Activated naive CD8-positive, alpha-beta T cell treated with anti-CD3 and anti-CD28 coated beads, Interleukin-2, amount 50 U/mL, for 24 hours (primary cell): ENCODE data around the gene FOXP2.
"Not testable (repeated sequence)": the region's sequence is repeated elsewhere in the genome, so short reads cannot be mapped to it uniquely, and the experiment has no call there.

Source experiments
- ATAC-seq: fragments of 150-1000 bp; cut with Tn5 transposase; one replicate; pipeline ENCODE4 v1.10.0; 2021
- DNase-seq: peaks from one replicate; pipeline ENCODE4 v3.0.0; 2021
- H3K27ac Mint-ChIP-seq: one replicate; pipeline ENCODE4 v1.8.0; 2021; ENCODE audit warnings: mild to moderate bottlenecking, mixed read lengths
- H3K27me3 Mint-ChIP-seq: one replicate; pipeline ENCODE4 v1.8.0; 2021; ENCODE audit warnings: mixed read lengths
- H3K36me3 Mint-ChIP-seq: one replicate; pipeline ENCODE4 v1.8.0; 2021; ENCODE audit warnings: low read depth, mixed read lengths
- H3K4me1 Mint-ChIP-seq: one replicate; pipeline ENCODE4 v1.8.0; 2021; ENCODE audit warnings: mixed read lengths
- H3K4me3 Mint-ChIP-seq: one replicate; pipeline ENCODE4 v1.8.0; 2021; ENCODE audit warnings: mild to moderate bottlenecking, moderate library complexity, mixed read lengths
- H3K9me3 Mint-ChIP-seq: one replicate; pipeline ENCODE4 v1.8.0; 2021; ENCODE audit warnings: mixed read lengths

The FOXP2 gene

GRCh38 chr7:114567416-114567815, 152.8 kb downstream of the FOXP2 start:
- Mint-ChIP-seq H3K36me3 (no peaks in the 10 kb centered on the region), H3K27ac (no peak overlapping the region), H3K4me3 (no peak overlapping the region), H3K9me3 (no peaks in the 10 kb centered on the region), H3K4me1 (no peaks in the 10 kb centered on the region), H3K27me3 (no peaks in the 10 kb centered on the region)
- no peak for ATAC-seq
- no peak for DNase-seq

- H3K27me3 Mint-ChIP-seq, result no peaks in the 10 kb centered on the region
- DNase-seq (no peak), ATAC-seq (no peak)
- H3K9me3 Mint-ChIP-seq, result no peaks in the 10 kb centered on the region
- H3K4me3 Mint-ChIP-seq, result no peak overlapping the region
- H3K36me3 Mint-ChIP-seq, result no peaks in the 10 kb centered on the region
- no peaks in the 10 kb centered on the region for H3K4me1 Mint-ChIP-seq
- no peak overlapping the region for H3K27ac Mint-ChIP-seq
Observed at GRCh38 chr7:114569220-114569619, 154.6 kb downstream of the FOXP2 start.

- H3K4me3 Mint-ChIP-seq, result no peak overlapping the region
- no peaks in the 10 kb centered on the region for H3K36me3 Mint-ChIP-seq
- H3K27me3 Mint-ChIP-seq, result no peaks in the 10 kb centered on the region
- ATAC-seq, result no peak
- no peak overlapping the region for H3K27ac Mint-ChIP-seq
- no peak for DNase-seq
- H3K4me1 Mint-ChIP-seq, result no peaks in the 10 kb centered on the region
- no peaks in the 10 kb centered on the region for H3K9me3 Mint-ChIP-seq
Observed at GRCh38 chr7:114574384-114574783, 159.8 kb downstream of the FOXP2 start.

GRCh38 chr7:114575098-114575497, 160.5 kb downstream of the FOXP2 start:
- H3K36me3 Mint-ChIP-seq, result no peaks in the 10 kb centered on the region
- H3K9me3 Mint-ChIP-seq, result no peaks in the 10 kb centered on the region
- no peaks in the 10 kb centered on the region for H3K27me3 Mint-ChIP-seq
- no peak for ATAC-seq
- H3K27ac Mint-ChIP-seq, result no peak overlapping the region
- no peaks in the 10 kb centered on the region for H3K4me1 Mint-ChIP-seq
- no peak for DNase-seq
- H3K4me3 Mint-ChIP-seq, result no peak overlapping the region

- H3K9me3 Mint-ChIP-seq, H3K27ac Mint-ChIP-seq, H3K27me3 Mint-ChIP-seq, DNase-seq, H3K36me3 Mint-ChIP-seq, H3K4me1 Mint-ChIP-seq, H3K4me3 Mint-ChIP-seq, ATAC-seq: not testable (repeated sequence)
Observed at GRCh38 chr7:114580963-114581362, 166.3 kb downstream of the FOXP2 start.

- ATAC-seq (no peak), DNase-seq (no peak)
- Mint-ChIP-seq H3K9me3 (no peaks in the 10 kb centered on the region), H3K36me3 (no peaks in the 10 kb centered on the region), H3K27ac (no peak overlapping the region), H3K4me3 (no peak overlapping the region), H3K4me1 (no peaks in the 10 kb centered on the region), H3K27me3 (no peaks in the 10 kb centered on the region)
Observed at GRCh38 chr7:114588506-114588905, 173.9 kb downstream of the FOXP2 start.

GRCh38 chr7:114589436-114589835, 174.8 kb downstream of the FOXP2 start:
- Mint-ChIP-seq H3K27ac (no peak overlapping the region), H3K36me3 (no peaks in the 10 kb centered on the region), H3K27me3 (no peaks in the 10 kb centered on the region), H3K4me1 (no peaks in the 10 kb centered on the region), H3K4me3 (no peak overlapping the region), H3K9me3 (no peaks in the 10 kb centered on the region)
- no peak for DNase-seq
- ATAC-seq, result no peak

- Mint-ChIP-seq H3K36me3 (no peaks in the 10 kb centered on the region), H3K27ac (no peak overlapping the region), H3K4me3 (no peak overlapping the region), H3K27me3 (no peaks in the 10 kb centered on the region), H3K9me3 (no peaks in the 10 kb centered on the region), H3K4me1 (no peaks in the 10 kb centered on the region)
- DNase-seq (no peak), ATAC-seq (no peak)
Observed at GRCh38 chr7:114590298-114590697, 175.7 kb downstream of the FOXP2 start.

GRCh38 chr7:114598946-114599345, 184.3 kb downstream of the FOXP2 start:
- Mint-ChIP-seq H3K36me3 (no peaks in the 10 kb centered on the region), H3K4me3 (no peak overlapping the region), H3K4me1 (no peaks in the 10 kb centered on the region), H3K27ac (no peak overlapping the region), H3K9me3 (no peaks in the 10 kb centered on the region), H3K27me3 (no peaks in the 10 kb centered on the region)
- DNase-seq (no peak), ATAC-seq (no peak)

- Mint-ChIP-seq H3K27me3 (no peaks in the 10 kb centered on the region), H3K27ac (no peak overlapping the region), H3K4me1 (no peaks in the 10 kb centered on the region), H3K36me3 (no peaks in the 10 kb centered on the region), H3K4me3 (no peak overlapping the region), H3K9me3 (no peaks in the 10 kb centered on the region)
- ATAC-seq (no peak), DNase-seq (no peak)
Observed at GRCh38 chr7:114606100-114606499, 191.5 kb downstream of the FOXP2 start.

- DNase-seq, H3K27me3 Mint-ChIP-seq, H3K36me3 Mint-ChIP-seq, H3K4me3 Mint-ChIP-seq, ATAC-seq, H3K9me3 Mint-ChIP-seq, H3K4me1 Mint-ChIP-seq, H3K27ac Mint-ChIP-seq: not testable (repeated sequence)
Observed at GRCh38 chr7:114608822-114609221, 194.2 kb downstream of the FOXP2 start.

- Mint-ChIP-seq H3K4me1 (no peaks in the 10 kb centered on the region), H3K4me3 (no peak overlapping the region), H3K36me3 (no peaks in the 10 kb centered on the region), H3K9me3 (no peaks in the 10 kb centered on the region), H3K27ac (no peak overlapping the region), H3K27me3 (no peaks in the 10 kb centered on the region)
- ATAC-seq, result no peak
- no peak for DNase-seq
Observed at GRCh38 chr7:114620208-114620607, 205.6 kb downstream of the FOXP2 start.

GRCh38 chr7:114622221-114622620, 207.6 kb downstream of the FOXP2 start:
- Mint-ChIP-seq H3K36me3 (no peaks in the 10 kb centered on the region), H3K9me3 (no peaks in the 10 kb centered on the region), H3K27me3 (no peaks in the 10 kb centered on the region), H3K4me3 (no peak overlapping the region), H3K4me1 (no peaks in the 10 kb centered on the region), H3K27ac (no peak overlapping the region)
- DNase-seq, result no peak
- no peak for ATAC-seq

GRCh38 chr7:114623146-114623545, 208.5 kb downstream of the FOXP2 start:
- ATAC-seq, result no peak
- H3K4me1 Mint-ChIP-seq, result no peaks in the 10 kb centered on the region
- H3K27me3 Mint-ChIP-seq, result peaks cover under 1% of the 10 kb centered on the region
- no peak overlapping the region for H3K4me3 Mint-ChIP-seq
- H3K9me3 Mint-ChIP-seq, result no peaks in the 10 kb centered on the region
- DNase-seq, result no peak
- H3K27ac Mint-ChIP-seq, result no peak overlapping the region
- no peaks in the 10 kb centered on the region for H3K36me3 Mint-ChIP-seq

GRCh38 chr7:114627231-114627630, 212.6 kb downstream of the FOXP2 start:
- no peak for DNase-seq
- no peak for ATAC-seq
- Mint-ChIP-seq H3K36me3 (no peaks in the 10 kb centered on the region), H3K4me1 (no peaks in the 10 kb centered on the region), H3K27me3 (peaks cover 4% of the 10 kb centered on the region), H3K9me3 (no peaks in the 10 kb centered on the region), H3K4me3 (no peak overlapping the region), H3K27ac (no peak overlapping the region)

GRCh38 chr7:114628362-114628761, 213.7 kb downstream of the FOXP2 start:
- H3K36me3 Mint-ChIP-seq, result no peaks in the 10 kb centered on the region
- ATAC-seq (no peak), DNase-seq (no peak)
- no peaks in the 10 kb centered on the region for H3K4me1 Mint-ChIP-seq
- H3K4me3 Mint-ChIP-seq, result no peak overlapping the region
- H3K27ac Mint-ChIP-seq, result no peak overlapping the region
- peaks cover 4% of the 10 kb centered on the region for H3K27me3 Mint-ChIP-seq
- no peaks in the 10 kb centered on the region for H3K9me3 Mint-ChIP-seq
